Stimulated activated CD4-positive, alpha-beta T cell treated with anti-CD3 and anti-CD28 coated beads, Interleukin-1b, Interleukin-23, amount 100 ng/mL, for 4 hours (primary cell): ENCODE data around the gene ETNK2.
"Not testable (repeated sequence)": the region's sequence is repeated elsewhere in the genome, so short reads cannot be mapped to it uniquely, and the experiment has no call there.

Experiments
- DNase-seq, 2 donors: peaks; one replicate each; pipeline ENCODE4 v3.0.0-alpha.2; 2020; ENCODE audit warnings: low read depth in 2 of 2

Gene ETNK2

DNA sequence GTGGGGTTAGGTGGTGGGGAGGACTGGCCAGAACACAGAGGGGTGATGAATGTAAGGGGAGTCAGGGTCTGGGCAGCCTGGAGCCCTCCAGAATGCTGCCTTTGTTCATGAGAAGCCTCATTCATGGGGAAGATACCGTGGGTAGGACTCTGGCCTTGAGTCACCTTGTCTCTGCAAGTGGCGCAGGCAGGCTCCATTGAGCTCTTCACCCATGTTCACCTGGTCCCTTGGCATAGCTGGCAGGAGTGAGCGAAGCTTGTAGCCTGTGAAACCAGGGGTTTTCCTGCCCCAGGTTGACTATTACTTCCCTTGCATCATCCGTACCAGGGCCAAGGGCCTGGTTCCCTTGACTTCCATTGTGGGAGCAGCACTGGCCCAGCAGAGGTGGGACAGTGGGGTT is 53.2 kb downstream of the ETNK2 start:
- DNase-seq = no peak

DNA sequence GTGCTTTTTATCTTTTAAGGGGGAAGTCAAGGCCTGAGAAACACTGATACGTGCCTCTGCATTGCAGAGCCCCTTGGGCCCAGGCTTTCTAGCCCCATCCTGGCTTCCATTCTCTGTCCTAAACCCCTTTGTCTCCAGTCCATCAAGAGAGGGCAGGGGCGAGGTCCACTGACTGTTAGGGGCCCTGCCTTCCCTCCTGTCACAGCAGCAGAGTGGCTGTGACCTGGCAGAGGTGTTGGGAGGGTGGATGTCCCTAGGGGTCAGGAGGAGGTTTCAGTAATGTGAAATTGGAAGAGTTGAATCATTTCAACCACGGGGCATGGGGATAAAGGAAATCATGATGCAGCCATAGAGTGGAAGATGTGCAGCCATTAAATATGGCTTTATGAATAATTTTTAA is 54.9 kb downstream of the ETNK2 start:
- DNase-seq = no peak

DNA sequence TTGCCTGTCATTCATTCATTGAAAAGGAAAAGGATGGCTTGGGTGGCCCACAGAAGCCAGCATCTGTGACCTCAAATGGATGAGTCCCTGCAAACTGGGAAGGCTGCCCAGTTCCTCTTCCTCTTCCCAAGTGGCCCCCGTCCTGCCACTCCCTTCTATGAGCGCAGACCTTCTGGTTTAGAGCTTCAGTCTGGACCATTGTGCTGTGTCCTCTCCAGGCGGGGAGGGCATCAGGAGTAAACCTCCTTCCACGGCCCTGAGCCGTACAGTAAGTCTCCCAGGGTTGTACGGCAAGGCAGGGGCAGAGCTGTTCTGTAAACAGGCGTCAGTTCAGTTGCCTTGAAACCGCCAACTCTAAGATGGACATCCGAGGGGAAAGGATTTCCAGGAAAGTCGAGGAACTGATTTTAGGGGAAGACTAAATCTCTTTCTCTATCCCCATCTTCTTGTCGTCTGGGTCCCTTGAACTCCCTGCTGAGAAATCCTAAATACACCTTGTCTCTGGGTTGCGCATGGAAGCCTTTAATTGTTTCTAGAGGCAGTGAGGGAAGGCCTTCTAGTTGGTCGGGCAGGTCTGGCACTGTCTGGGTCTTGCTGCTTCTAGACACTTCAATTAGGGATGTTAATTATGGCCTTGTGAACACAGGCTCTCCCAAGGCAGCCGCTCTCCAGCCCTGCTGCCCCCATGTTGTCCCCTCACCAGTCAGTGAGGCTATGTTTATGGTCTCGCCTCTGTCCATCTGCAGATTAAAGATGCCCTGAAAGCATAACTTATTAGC is 56.8 kb downstream of the ETNK2 start:
- DNase-seq = no peak

DNA sequence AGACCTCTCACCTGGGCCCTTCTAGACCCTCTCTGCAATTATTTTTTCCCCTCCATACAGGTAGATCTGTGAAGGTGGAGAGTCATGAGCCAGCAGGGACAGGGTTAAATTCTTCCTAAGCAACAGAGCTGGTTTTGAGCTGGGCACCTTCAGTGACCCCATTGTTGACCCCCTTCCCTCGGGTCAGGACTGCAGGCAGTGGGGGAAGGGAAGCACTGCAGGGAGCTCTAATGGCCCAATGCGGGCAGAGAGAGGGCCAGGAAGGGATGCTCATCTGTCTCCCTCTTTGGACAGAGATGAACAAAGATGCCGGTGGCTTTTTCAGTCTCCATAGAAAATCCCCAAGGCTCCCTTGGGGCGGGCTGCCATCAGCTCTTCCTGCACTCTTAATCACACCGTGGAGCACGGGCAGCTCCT is 57.5 kb downstream of the ETNK2 start:
- DNase-seq = no peak

DNA sequence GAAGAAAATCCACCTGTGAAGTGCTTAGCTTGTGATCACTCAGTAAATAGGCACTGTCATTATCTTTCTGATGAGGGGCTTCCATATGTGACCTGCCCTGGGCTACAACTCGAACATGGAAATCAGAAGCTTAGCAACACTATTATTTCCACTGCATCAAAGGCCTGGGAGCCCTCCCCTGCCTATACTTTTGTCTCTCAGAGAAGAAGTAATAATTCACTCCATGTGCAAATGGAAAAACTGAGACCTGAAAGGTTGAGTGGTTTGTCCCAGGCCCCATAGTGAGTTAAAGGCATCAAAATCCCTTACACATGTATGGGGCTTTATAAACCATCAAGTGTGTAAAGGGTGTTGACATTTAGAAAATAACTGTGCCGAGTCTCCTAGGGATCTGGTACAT is 58.1 kb downstream of the ETNK2 start:
- DNase-seq = no peak

DNA sequence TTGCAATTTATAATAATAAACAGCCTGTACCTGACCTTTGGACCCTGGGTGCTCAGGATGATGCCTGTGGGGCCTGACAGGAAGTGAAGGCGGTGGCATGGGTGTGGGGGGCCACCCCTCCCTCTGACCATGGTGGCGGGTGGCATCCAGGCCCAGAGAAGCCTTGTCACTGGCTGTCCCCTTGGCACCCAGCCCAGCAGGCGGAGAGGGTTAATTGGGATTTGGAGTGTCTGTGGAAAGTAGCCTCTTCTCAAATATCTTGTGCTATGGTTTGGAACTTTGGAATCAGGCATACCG is 58.5 kb downstream of the ETNK2 start:
- DNase-seq = no peak

DNA sequence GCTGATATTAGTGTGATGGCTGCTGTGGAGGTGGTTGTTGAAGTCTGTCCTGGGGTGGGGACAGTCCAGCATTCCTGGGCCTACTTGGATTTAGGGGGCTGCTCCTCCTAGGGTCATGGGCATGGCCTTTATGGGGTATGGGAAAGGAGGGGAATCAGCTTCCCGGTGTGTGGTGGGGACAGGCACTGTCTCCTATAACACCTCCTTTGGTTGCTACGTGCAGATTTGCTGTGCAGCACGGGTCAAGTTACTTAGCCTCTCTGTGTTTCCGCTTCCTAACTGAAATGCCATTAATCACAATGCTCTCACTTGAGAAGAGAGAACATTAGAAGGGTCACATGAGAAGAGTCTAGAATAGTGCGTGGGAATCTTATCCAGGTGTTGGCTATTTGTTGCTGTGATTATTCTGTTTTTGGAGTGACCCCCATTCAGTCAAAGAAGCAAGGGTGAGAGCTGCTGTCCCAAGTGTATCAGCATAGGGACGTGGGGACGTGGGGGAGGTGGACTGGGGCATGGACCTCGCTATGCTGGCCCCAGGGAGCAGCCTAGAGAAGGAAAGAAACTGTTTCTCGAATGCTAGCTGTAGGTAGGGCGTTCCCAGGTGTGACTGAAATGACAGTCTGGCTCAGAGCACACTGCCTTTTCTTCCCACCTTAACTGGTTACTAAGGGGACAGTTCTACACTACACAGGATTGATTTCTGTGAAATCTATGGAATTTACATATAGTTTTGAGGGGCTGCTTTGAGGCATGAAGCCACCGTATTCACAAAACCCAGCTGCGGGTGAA is 59.0 kb downstream of the ETNK2 start:
- DNase-seq = no peak

DNA sequence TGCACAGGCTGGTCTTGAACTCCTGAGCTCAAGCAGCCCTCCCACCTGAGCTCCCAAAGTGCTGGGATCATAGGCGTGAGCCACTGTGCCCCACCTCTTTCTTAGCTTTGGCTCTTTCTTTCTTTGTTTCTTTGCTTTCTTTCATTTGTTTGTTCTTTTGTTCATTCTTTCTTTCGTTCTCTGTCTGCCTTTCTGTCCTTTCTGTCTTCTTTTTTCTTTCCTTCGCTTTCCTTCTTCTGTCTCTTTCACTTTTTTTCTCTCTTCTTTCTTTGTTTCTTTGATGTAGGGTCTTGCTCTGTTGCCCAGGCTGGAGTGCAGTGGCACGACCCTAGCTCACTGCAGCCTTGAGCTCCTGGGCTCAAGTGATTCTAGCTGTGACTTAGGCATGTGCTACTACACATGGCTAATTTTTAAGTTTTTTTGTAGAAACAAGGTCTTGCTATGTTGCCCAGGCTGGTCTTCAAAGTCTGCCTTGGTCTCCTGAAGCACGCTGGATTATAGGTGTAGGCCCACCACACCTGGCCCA is 60.0 kb downstream of the ETNK2 start:
- DNase-seq = no peak

DNA sequence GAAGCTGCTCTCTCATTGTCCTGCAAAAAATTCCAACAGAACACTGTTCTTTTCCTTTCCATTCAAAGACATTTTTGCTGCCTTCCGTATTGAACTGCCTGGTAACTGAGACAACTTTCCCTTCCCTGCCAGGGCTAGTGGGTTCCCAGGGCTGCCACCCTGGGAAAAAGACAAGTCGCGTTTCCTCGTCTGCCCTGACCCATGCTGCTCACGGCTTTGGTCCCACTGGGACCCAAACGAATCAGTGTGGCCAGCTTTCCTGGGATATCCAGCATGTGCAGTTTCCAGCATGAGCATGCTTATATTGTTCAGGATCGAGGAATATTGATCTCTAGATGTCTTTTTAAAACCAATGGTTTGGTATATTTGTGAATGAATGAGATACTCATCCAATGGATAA is 60.8 kb downstream of the ETNK2 start:
- no peak for DNase-seq

DNA sequence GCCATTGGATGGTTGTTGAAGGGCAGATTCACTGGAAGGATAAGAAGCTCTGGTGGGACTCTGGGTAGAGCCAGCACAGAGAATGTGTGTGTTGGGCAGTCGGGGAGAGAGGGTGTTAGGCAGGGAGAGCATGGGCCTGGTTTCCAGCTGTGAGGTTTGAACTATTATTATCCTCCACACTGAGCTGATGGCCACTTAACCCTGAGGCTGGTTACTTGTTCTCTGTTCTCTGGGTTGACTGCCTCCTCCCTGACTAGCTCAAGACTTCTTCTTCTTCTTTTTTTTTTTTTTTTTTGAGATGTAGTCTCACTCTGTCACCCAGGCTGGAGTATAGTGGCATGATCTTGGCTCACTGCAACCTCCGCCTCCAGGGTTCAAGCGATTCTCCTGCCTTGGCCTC is 61.7 kb downstream of the ETNK2 start:
- not testable (repeated sequence) for DNase-seq

DNA sequence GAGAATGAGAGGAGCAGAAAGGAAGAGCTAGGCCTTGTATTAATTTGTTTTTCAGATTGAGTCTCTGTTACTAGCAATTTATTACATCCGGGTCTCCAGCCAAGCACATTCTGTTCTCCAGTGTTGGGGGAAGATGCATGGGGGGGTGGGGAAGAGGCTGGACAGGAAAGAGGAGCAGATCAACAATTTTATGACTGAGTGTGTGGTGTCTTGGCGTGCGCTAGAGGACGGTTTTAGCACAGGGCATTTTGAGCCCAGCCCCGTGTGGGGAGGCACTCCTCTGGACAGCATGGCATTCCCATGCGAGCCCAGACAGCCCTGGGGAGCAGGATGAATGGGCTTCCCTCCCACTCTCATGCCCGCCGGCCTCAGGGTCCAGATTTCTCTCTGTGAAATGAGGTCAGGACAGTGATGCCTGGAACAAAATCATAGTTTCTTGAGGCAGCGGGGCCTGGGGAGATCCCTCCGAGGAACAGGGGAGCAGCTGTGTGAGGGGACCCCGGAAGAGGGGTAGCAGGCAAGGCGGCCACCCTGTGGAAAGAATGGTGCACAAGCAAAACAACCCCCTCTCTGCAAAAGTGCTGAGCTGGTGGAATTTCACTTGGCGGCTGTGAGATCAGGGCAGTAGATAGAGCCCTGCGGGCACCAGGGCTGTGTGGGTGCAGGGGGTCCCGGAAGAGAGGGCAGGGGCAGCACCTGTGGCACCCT is 62.6 kb downstream of the ETNK2 start:
- no peak for DNase-seq

DNA sequence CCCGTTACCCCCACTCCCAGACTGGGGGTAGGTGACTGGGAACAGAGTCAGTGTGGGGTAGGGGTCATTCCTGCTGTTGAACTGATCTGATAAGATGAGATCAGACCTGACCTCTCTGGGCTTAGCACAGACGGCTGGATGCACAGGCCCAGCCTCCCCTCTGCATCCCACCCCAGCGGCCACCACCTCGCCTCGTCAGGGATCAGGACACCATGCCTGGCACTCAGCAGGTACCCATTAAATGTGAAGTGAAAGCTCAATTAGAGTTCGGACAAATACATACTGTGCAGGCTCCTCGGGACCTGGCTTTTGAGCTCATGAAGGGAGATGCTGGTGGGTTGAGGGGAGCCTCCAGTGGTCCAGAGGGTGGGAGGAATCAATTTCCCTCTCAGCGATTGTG is 63.2 kb downstream of the ETNK2 start:
- DNase-seq = no peak

DNA sequence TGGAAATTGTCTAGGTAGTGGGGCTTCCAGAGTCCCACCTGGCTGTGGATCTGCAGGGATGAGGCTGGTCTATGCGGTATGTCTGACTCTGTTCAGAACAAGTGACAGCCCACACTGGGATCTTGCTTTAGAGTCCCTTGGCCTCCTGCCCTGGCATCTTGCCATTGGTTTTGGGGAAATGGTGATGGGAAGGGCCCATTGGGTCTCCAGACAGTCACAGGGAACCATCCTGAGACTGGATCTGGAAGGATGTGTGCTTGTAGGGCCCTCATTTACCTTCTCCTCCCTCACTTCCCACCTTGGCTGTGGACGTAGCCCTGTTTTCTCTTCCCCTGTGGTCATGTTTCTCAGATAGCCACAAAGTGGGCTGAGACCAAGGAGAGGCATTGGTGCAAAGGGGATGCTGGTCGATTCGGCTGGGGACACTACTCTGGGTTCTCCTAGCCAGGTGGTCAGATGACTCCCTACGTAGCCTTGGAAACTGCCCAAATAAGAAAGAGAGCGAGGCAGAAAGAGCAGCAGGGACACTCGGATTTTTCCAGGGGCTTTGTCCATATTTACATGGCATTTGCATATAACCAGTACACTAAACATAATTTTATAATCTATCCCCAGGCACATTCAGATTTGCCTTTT is 63.8 kb downstream of the ETNK2 start:
- DNase-seq = no peak

DNA sequence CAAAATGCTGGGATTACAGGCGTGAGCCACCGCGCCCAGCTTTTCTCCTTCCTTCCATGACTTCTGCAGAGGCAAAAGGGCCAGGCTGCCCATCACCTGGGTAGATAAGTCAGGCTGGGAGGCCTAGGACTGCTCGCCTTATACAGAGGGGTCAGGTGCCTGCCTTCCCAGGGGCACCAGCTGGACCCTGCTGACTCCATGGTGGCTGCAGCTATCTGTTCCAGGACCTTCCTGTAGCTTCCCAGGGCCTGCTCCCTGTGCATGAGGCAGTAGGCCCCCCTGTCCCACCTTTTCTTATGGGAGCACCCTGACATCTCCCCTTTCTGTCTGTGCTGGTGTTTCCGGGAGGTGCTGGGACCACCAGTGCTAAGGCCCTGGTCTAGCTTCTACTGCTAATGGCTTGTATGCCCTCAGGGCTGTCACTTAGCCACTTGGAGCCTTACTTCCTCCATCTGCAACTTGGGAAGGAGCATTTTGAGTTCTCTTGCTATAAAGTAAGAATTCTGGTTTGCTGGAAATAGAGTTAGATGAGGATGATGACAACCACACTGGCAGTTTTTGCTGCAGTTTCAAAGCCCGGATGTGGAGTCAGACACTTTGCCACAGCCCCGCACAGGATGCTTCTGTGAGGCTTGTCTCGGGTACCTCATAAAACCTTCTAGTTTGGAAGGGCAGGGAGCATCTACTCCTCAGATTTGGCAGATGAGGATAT is 64.5 kb downstream of the ETNK2 start:
- no peak for DNase-seq

DNA sequence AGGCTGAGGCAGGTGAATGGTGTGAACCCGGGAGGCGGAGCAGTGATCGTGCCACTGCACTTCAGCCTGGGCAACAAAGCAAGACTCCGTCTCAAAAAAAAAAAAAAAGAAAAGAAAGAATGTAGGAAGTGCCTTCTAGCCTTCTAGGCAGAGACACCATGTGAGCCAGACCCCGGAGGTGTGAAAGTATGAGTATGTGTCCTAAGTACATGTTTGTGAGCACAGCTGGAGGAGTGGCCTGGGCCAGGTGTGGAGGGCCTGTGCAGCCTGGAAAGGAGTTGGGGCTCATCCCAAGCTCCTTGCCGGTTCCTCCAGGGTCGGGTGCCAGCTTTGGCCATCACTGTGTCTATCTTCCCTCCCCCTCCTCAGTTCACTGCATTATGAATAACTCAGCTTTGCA is 66.0 kb downstream of the ETNK2 start:
- DNase-seq = no peak

DNA sequence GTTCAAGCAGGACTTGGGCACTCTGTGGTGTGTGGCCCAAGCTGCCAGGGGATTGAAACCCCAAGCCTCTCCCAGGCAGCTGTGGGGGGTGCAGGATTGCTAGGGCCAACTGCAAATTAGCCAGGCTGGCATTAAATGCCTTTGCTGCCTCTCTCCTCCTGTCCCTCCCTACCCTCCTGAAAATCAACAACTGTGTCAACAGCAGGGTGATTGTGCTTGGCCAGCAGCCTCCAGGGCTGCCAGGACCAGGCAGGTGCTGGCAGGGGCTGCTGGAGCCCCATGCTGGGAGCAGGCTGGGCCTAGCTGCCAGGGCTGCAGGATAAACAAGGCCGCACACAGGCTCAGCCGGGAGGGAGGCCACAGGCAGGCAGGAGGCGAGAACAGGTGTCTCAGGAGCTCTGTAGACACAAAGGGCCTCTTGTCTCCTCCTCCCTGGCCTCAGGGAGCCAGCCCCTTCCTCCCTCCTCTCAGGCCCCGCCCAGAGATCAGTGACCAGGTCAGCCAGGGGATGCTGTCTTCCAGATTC is 67.5 kb downstream of the ETNK2 start:
- no peak for DNase-seq

DNA sequence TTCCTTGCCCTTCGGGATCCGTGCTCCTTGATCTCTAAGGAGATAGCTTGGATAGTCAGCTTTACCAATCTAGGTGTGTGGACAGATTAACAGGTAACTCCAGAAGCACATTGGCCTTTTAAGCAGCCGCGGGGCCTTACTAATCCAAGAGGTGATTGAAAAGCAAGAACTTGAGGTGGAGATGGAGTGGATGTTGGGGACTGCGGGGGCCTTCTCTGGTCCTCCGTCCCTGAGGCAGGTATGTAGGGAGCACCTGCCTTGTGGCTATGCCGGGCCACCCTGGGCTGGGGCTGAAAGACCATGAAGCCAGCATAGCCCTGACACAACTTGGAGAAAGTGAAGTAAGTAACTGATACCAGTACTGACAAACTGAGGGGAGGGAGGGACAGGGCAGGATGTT is 68.4 kb downstream of the ETNK2 start:
- DNase-seq = no peak

DNA sequence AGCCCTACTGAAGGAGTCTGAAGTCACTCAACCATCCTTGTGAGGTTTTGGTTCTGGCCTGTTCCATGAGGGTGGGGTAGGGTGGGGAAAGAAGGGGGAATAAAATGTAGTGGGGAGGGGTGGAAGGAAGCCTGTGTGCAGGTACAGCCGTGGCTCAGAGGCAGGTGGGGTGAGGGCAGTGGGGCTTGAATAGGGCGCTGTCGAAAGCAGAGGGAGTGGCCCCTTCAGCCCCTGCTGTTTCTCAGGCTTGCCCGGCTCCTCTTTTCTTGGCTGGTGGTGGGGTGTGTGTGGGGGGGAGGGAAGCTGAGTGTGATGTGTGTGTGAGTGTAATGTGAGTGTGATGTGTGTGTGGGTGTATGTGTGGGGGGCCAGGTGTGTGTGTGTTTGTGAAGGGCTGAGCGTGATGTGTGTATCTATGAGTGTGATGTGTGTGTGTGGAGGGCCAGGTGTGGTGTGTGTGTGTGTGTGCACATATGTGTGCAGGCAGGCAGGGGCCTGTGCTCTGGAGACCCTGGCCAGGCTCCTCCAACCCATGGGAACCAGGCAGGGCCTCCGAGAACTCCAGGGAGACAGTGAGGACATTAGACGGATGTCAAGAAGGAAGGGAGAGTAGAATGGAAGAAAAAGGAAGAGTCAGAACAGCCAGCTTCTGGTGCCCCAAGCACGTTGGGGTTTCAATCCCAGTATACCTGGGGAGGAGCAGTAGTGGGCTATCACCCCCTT is 69.9 kb downstream of the ETNK2 start:
- DNase-seq = no peak

DNA sequence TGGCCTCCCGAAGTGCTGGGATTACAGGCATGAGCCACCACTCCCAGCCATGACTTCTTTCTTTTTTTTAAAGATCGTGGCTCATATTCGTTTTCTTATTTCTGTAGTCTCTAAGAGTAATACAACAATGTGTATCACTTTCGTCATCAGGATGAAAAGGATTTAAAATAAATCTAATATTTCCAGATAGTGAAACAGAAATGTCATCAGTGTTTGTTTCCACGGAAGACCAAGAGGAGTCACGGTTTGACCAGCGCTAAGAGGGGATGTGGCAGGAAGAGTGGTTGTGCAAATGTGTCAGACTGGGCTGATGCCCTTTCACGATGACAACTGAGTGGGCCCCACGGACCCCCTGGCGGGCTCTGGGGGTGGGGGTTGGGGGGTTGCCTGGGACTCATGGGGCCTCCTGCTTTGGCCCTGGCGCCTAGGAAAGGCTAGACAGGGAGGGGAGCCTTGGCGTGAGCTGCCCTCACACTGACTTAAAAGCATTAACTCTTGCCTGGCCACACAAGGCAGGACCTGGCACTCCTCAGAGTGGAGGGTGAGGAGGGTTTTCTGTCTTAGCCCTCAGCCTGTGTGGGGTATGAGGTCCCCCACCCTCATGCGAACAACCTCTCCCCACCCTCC is 70.6 kb downstream of the ETNK2 start:
- no peak for DNase-seq
